PC-3 (cell line): ENCODE results near the gene RXFP1.

Experiments
- EZH2 ChIP-seq: fragments of 300-600 bp; sonication (generic); IDR thresholded peaks from one replicate; pipeline ENCODE4 v1.6.1; 2017; ENCODE audit warnings: antibody characterized with exemption, mild to moderate bottlenecking, low read length; ENCODE audit not compliant: unreplicated experiment
- EZH2phosphoT487 ChIP-seq: fragments of 300-600 bp; sonication (generic); IDR thresholded peaks from 2 replicates; pipeline ENCODE4 v1.6.1; 2018; ENCODE audit warnings: mild to moderate bottlenecking, antibody characterized with exemption, low read length, borderline replicate concordance

DNA sequence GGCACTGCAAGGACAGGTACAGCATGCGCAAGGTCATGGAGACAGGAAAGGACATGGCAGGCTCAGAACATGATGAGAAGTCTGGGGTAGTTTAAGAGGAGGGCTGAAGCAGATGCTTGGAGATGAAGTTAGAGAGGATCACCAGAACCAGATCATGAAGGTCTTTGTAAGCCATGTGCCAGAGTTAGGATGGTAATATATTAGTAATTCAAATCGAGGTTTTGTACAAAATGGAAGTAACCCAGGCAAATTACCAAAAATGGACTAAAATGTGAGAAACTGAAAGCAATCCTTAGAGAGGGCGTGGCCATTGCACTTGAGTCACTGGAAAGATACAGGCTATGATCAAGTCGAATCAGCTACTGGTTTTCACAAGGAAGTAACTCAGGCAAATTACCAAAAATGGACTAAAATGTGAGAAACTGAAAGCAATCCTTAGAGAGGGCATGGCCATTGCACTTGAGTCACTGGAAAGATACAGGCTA, 13.5 kb downstream of the RXFP1 start:
- TF ChIP-seq EZH2phosphoT487 (no peak), EZH2 (no peak)
